Esophagus muscularis mucosa (tissue), 4 donors: ENCODE results near the gene SLC26A9. TPM values are rescaled to one million over a fixed set of nuclear protein-coding genes. Genes with fewer than 3 reads are reported as not detected.

Experiments
- DNase-seq: peaks from one replicate; pipeline ENCODE4 v3.0.0-alpha.2; 2017; ENCODE audit errors: extremely low spot score
- H3K27ac ChIP-seq, 4 donors: fragments of 200-600 bp; sonication (generic); replicated peaks in 1 of 4; 1 replicate in 3 of 4; 2 replicates in 1 of 4; pipeline ENCODE4 v1.5.1; 2016 to 2019; ENCODE audit warnings: mild to moderate bottlenecking in 1 of 4
- H3K27me3 ChIP-seq, 4 donors: fragments of 200-600 bp; sonication (generic); one replicate each; pipeline versions ENCODE4 v1.5.1 to v1.6.0; 2016 to 2019
- H3K36me3 ChIP-seq, 4 donors: fragments of 200-600 bp; sonication (generic); one replicate each; pipeline ENCODE4 v1.5.1; 2016 to 2019
- H3K4me1 ChIP-seq, 4 donors: fragments of 200-600 bp; sonication (generic); one replicate each; pipeline ENCODE4 v1.5.1; 2016 to 2019
- H3K4me3 ChIP-seq, 4 donors: fragments of 200-600 bp; sonication (generic); 1 replicate in 2 of 4; 2 replicates in 2 of 4; pipeline ENCODE4 v1.5.1; 2016 to 2019; ENCODE audit warnings: mild to moderate bottlenecking in 4 of 4, moderate library complexity in 1 of 4
- H3K9me3 ChIP-seq, 4 donors: fragments of 200-600 bp; sonication (generic); 1 replicate in 3 of 4; 2 replicates in 1 of 4; pipeline ENCODE4 v1.5.1; 2016 to 2019
- CTCF ChIP-seq, 3 experiments: fragments of 200-600 bp in 2 of 3; fragments of 450-650 bp in 1 of 3; sonication (generic) in 2 of 3; IDR thresholded peaks; one replicate each; pipeline ENCODE4 v1.5.1; 2017 to 2019; ENCODE audit warnings: antibody characterized with exemption in 3 of 3, mild to moderate bottlenecking in 2 of 3, moderate library complexity in 1 of 3
- EP300 ChIP-seq: sonication (generic); formaldehyde crosslinking; IDR thresholded peaks from one replicate; pipeline ENCODE4 v1.6.1; 2017; ENCODE audit warnings: antibody characterized with exemption
- POLR2A ChIP-seq: fragments of 450-650 bp; IDR thresholded peaks from one replicate; pipeline ENCODE4 v1.6.1; 2017; ENCODE audit warnings: antibody characterized with exemption, moderate library complexity, mild to moderate bottlenecking, low read depth
- POLR2AphosphoS5 ChIP-seq, 2 donors: sonication (generic); formaldehyde crosslinking; IDR thresholded peaks; one replicate each; pipeline ENCODE4 v1.6.1; 2017; ENCODE audit warnings: antibody characterized with exemption in 2 of 2
- WGBS: methylation state at CpG from one replicate; pipeline ENCODE4 v1.1.5; 2018; 5-methylcytosine and 5-hydroxymethylcytosine counted together
- intact Hi-C: fragments of 100-400 bp; cut with DNase I; formaldehyde crosslinking; loops from one replicate; pipeline ENCODE4 v1.15.1; 2023
- total RNA-seq, 4 donors: library from RNA; depleted of rRNA; stranded (reverse); fragments of >200 nt; gene quantifications; one replicate each; pipeline versions ENCODE4 v1.1.0 to v1.2.1, GENCODE V29; 2016

The SLC26A9 gene
- total RNA-seq, 4 donors from 2014 or later, result under 0.01 TPM; not detected in 3

- H3K4me3 ChIP-seq, result no peak overlapping the region
- DNase-seq, result no peak
- H3K9me3 ChIP-seq, result no peaks in the 10 kb centered on the region
- 81% methylated on average over 4 of the region's 4 CpGs for WGBS
- intact Hi-C loops, result no loop called here
- no peaks in the 10 kb centered on the region for H3K36me3 ChIP-seq
- TF ChIP-seq POLR2A (no peak), POLR2AphosphoS5 (IDR thresholded peaks at IDR 0.05) (no peak), CTCF (IDR thresholded peaks at IDR 0.05) (no peak), EP300 (no peak)
- peaks cover 0 to 38% (median 0%) of the 10 kb centered on the region in 4 donors for H3K27me3 ChIP-seq
- no peaks in the 10 kb centered on the region for H3K4me1 ChIP-seq
- no peak overlapping the region for H3K27ac ChIP-seq
These were observed 3.8 kb upstream of the SLC26A9 start for GRCh38 chr1:205947024-205947423.

- Histone ChIP-seq H3K27ac (no peak overlapping the region), H3K4me1 (no peaks in the 10 kb centered on the region), H3K9me3 (no peaks in the 10 kb centered on the region), H3K27me3 (peaks cover 0 to 55% (median 0%) of the 10 kb centered on the region in 4 donors), H3K36me3 (no peaks in the 10 kb centered on the region), H3K4me3 (no peak overlapping the region)
- intact Hi-C loops, result no loop called here
- DNase-seq, result no peak
- WGBS, result 94% methylated on average over 3 of the region's 3 CpGs
- TF ChIP-seq CTCF (IDR thresholded peaks at IDR 0.05) (no peak), EP300 (no peak), POLR2A (no peak), POLR2AphosphoS5 (IDR thresholded peaks at IDR 0.05) (no peak)
These were observed 1.8 kb upstream of the SLC26A9 start for GRCh38 chr1:205945069-205945468.

GRCh38 chr1:205944525-205944924, 1.3 kb upstream of the SLC26A9 start:
- Histone ChIP-seq H3K9me3 (no peaks in the 10 kb centered on the region), H3K27ac (no peak overlapping the region), H3K36me3 (no peaks in the 10 kb centered on the region), H3K4me1 (no peaks in the 10 kb centered on the region), H3K4me3 (no peak overlapping the region), H3K27me3 (peaks cover 0 to 61% (median 0%) of the 10 kb centered on the region in 4 donors)
- DNase-seq, result no peak
- intact Hi-C loops, result no loop called here
- WGBS, result 67% methylated on average over 4 of the region's 4 CpGs
- TF ChIP-seq EP300 (no peak), CTCF (IDR thresholded peaks at IDR 0.05) (no peak), POLR2AphosphoS5 (IDR thresholded peaks at IDR 0.05) (no peak)

- Histone ChIP-seq H3K4me3 (no peak overlapping the region), H3K36me3 (no peaks in the 10 kb centered on the region), H3K9me3 (no peaks in the 10 kb centered on the region), H3K4me1 (no peaks in the 10 kb centered on the region), H3K27ac (no peak overlapping the region), H3K27me3 (peaks cover 0 to 75% (median 0%) of the 10 kb centered on the region in 4 donors)
- 81% methylated on average over 10 of the region's 12 CpGs for WGBS
- DNase-seq, result no peak
- intact Hi-C loops, result no loop called here
- TF ChIP-seq CTCF (IDR thresholded peaks at IDR 0.05) (no peak), POLR2A (no peak), EP300 (no peak)
These were observed 561 bp downstream of the SLC26A9 start for GRCh38 chr1:205942631-205943159.

GRCh38 chr1:205940710-205941109, 2.5 kb downstream of the SLC26A9 start:
- Histone ChIP-seq H3K27me3 (peaks cover 0 to 76% (median 0%) of the 10 kb centered on the region in 4 donors), H3K4me1 (no peaks in the 10 kb centered on the region), H3K9me3 (no peaks in the 10 kb centered on the region), H3K36me3 (no peaks in the 10 kb centered on the region), H3K4me3 (no peak overlapping the region), H3K27ac (no peak overlapping the region)
- intact Hi-C loops, result no loop called here
- TF ChIP-seq POLR2AphosphoS5 (IDR thresholded peaks at IDR 0.05) (no peak), POLR2A (no peak), EP300 (no peak), CTCF (IDR thresholded peaks at IDR 0.05) (no peak)
- WGBS, result 67% methylated on average over 4 of the region's 5 CpGs
- DNase-seq, result no peak
